ENCODE measurements around the gene FGFBP1. TPM values are rescaled to one million over a fixed set of nuclear protein-coding genes. Genes with fewer than 3 reads are reported as not detected.

FGFBP1 gene
- polyA plus RNA-seq, 1 experiment: not detected

DNA sequence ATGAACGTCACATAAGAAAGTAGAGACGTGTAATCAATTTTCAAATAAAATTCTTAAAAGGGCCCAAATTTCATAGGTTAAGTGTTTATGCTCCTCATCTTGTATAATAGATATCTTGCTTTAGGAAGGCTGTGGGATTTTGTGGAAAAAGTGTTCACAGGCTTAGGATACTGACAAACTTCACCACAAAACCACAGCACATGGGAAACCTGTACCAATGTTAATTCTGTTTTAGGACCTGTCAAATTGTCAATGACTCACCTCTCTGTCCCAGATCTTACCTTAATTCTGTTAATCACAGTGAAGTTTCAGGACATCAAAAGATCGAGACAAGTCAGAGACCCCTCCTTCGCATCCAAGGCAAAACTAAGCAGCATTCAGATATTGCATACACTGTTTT lies 24.2 kb downstream of the FGFBP1 start:
- POLR2A ChIA-PET: no interaction called here
- DNase-seq (ENCODE audit: low read depth): no peak
- H3K4me3 ChIP-seq (ENCODE audit: low read depth, low read length): no peak overlapping the region
- TF ChIP-seq, protein P1, sequence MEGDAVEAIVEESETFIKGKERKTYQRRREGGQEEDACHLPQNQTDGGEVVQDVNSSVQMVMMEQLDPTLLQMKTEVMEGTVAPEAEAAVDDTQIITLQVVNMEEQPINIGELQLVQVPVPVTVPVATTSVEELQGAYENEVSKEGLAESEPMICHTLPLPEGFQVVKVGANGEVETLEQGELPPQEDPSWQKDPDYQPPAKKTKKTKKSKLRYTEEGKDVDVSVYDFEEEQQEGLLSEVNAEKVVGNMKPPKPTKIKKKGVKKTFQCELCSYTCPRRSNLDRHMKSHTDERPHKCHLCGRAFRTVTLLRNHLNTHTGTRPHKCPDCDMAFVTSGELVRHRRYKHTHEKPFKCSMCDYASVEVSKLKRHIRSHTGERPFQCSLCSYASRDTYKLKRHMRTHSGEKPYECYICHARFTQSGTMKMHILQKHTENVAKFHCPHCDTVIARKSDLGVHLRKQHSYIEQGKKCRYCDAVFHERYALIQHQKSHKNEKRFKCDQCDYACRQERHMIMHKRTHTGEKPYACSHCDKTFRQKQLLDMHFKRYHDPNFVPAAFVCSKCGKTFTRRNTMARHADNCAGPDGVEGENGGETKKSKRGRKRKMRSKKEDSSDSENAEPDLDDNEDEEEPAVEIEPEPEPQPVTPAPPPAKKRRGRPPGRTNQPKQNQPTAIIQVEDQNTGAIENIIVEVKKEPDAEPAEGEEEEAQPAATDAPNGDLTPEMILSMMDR (IDR thresholded peaks at IDR 0.05; ENCODE audit: insufficient read depth, low read depth, low read length): no peak
- H3K36me3 ChIP-seq (ENCODE audit: control insufficient read depth, insufficient read depth, low read length): no peaks in the 10 kb centered on the region
- CTCF ChIA-PET: interaction anchor here (1.3 kb wide), 1 partner anchor 32 kb away, joined by 5 read pairs; no protein-coding TSS in a partner anchor
- H3K27me3 ChIP-seq (ENCODE audit: control insufficient read depth, insufficient read depth, low read length): no peaks in the 10 kb centered on the region; the same call in 1 of the 2 replicates

DNA sequence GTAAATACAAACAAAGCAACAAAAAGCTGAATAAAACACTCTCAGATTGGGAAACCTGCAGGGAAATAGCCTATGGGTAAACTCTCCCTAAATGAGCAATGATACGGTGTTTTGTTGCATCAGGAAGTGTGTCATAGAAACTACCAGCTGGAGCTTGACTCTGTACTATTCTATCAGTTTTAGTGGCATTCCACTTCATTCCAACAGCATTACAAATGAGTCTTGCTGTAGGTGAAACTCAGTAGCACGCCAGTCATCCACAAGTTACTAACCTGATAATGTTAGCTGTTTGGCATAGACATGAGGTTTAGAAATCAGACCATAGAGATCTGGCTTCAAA lies 24.9 kb downstream of the FGFBP1 start:
- peak; percentile 74 for DNase-seq (ENCODE audit: low read depth)
- no peak overlapping the region for H3K4me3 ChIP-seq (ENCODE audit: low read depth, low read length)
- no peaks in the 10 kb centered on the region; the same call in 1 of the 2 replicates for H3K27me3 ChIP-seq (ENCODE audit: control insufficient read depth, insufficient read depth, low read length)
- POLR2A ChIA-PET: no interaction called here
- CTCF ChIA-PET: interaction anchor here (1.3 kb wide), 1 partner anchor 31 kb away, joined by 5 read pairs; no protein-coding TSS in a partner anchor
- no peaks in the 10 kb centered on the region for H3K36me3 ChIP-seq (ENCODE audit: control insufficient read depth, insufficient read depth, low read length)
- TF ChIP-seq, protein P1 (IDR thresholded peaks at IDR 0.05; ENCODE audit: insufficient read depth, low read depth, low read length): no peak

DNA sequence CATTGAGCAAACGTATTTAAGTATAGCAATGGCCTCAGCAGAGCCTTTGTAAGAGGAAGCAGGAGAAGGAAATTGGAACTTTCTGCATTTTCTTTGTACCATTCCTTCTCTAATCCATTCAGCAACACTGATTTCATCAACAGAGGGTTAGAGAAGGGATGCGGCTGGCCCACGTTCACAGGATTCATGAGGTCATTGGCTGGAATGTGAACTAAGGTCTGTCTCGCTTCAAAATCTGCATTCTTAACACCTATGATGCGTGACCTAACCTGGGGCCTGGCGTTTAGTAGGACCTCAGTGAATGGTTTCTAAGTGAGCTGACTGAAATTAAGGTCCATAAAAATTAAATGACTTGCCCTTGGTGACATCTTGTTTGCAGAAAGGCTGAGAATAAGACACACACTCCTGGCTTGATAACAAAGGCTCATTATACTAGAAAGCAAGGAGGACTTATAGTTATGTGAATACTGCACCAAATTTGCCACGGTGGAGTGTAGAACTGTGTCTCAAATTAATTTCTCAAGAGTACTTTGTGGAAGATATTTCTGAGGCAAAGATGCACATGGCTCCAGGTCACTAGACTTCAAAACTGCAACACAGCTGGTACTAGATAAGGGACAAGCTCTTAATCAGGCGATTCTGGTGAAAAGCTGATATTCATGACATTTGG lies 25.4 kb downstream of the FGFBP1 start:
- DNase-seq (ENCODE audit: low read depth): no peak
- ChIA-PET CTCF (interaction anchor here (1.3 kb wide), 1 partner anchor 30 kb away, joined by 5 read pairs; no protein-coding TSS in a partner anchor), POLR2A (no interaction called here)
- no peaks in the 10 kb centered on the region; the same call in 1 of the 2 replicates for H3K27me3 ChIP-seq (ENCODE audit: control insufficient read depth, insufficient read depth, low read length)
- H3K4me3 ChIP-seq (ENCODE audit: low read depth, low read length): no peak overlapping the region
- TF ChIP-seq, protein P1 (IDR thresholded peaks at IDR 0.05; ENCODE audit: insufficient read depth, low read depth, low read length): no peak
- H3K36me3 ChIP-seq (ENCODE audit: control insufficient read depth, insufficient read depth, low read length): no peaks in the 10 kb centered on the region

DNA sequence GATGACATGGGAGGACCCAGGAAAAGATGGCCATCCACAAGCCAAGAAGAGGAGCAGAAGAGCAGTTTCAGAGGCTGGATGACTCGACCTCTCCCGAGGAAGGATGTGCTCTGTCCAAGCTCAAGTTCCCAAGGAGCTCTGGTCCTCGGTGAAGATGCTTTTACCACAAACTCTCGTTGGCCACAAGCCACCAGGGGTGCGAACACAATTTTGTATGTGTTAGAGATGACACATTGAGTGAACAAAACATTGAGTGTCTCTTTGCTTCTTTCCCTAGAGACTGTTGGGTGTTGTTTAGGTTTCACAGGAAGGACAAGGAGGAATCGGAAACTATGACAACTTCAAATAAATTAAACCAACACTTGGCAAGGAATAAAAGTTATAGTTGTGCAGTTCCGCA lies 26.3 kb downstream of the FGFBP1 start:
- CTCF ChIA-PET: interaction anchor here (0.8 to 2.9 kb wide), 2 partner anchors 30 to 44 kb away, joined by 4 to 16 read pairs; no protein-coding TSS in a partner anchor
- no peak overlapping the region for H3K4me3 ChIP-seq (ENCODE audit: low read depth, low read length)
- no peak for DNase-seq (ENCODE audit: low read depth)
- TF ChIP-seq, protein P1 (IDR thresholded peaks at IDR 0.05; ENCODE audit: insufficient read depth, low read depth, low read length): no peak
- no peaks in the 10 kb centered on the region; the same call in 1 of the 2 replicates for H3K27me3 ChIP-seq (ENCODE audit: control insufficient read depth, insufficient read depth, low read length)
- H3K36me3 ChIP-seq (ENCODE audit: control insufficient read depth, insufficient read depth, low read length): no peaks in the 10 kb centered on the region
- POLR2A ChIA-PET: no interaction called here

DNA sequence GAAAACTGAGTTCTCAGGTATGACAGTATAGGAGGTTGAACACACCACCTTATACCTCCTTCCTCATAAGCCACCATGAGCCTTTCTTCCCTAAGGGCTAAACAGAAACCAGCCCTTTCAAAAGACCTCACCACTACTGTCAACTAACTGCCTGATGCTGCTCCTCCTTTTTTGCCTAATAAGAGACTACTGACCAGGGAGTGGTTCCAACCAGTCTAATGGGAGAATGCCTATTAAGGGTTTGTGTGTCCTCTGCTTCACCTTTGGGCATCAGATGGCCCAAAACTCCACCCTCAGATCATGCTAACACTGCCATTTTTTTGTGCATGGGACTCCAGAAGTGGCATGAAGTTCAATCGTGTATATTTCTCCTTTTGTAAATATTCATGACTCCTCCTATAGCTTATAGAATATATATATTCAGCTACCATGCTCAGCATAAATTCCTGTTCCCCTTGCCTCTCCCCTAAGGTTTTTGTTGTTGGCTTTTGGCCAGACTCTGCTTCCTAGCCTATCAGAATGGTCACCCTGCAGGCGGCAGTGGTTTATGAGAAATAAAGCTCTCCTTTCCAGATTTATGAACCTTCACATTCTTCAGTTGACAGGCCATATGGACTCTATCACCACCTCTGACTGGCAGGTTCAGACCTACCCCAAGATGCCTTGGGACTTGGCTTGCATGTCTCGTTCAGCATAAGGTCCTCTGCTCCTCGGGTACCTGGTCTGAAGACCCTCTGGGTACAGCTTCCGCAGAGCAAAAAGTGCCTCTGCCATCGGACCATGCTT lies 28.2 kb downstream of the FGFBP1 start:
- DNase-seq (ENCODE audit: low read depth): no peak
- Histone ChIP-seq H3K4me3 (ENCODE audit: low read depth, low read length) (no peak overlapping the region), H3K27me3 (ENCODE audit: control insufficient read depth, insufficient read depth, low read length) (no peaks in the 10 kb centered on the region; the same call in 1 of the 2 replicates), H3K36me3 (ENCODE audit: control insufficient read depth, insufficient read depth, low read length) (no peaks in the 10 kb centered on the region)
- ChIA-PET CTCF (interaction anchor here (1.9 to 2.9 kb wide), 2 partner anchors 8 to 28 kb away, joined by 4 to 16 read pairs; no protein-coding TSS in a partner anchor), POLR2A (no interaction called here)
- TF ChIP-seq, protein P1 (IDR thresholded peaks at IDR 0.05; ENCODE audit: insufficient read depth, low read depth, low read length): no peak

All from BJ (cell line).